ENCODE measurements around the gene DLGAP4. TPM values are rescaled to one million over a fixed set of nuclear protein-coding genes. Genes with fewer than 3 reads are reported as not detected.

The DLGAP4 gene
- total and polyA plus RNA-seq, 2 of the 8 experiments (the other 6 are each of a cell fraction or from before 2014, with no cell fraction given), result 41.2 to 57.2 TPM

GRCh38 chr20:36519012-36519719 lies 213.0 kb downstream of the DLGAP4 start (continued):
- TF ChIP-seq BACH1 (IDR thresholded peaks at IDR 0.05; ENCODE audit: low read length), result no peak
- TF ChIP-seq SAP30 (IDR thresholded peaks at IDR 0.05; ENCODE audit: insufficient read depth, insufficient replicate concordance, low read length), result no peak

All from H1 (cell line).